CD4-positive, alpha-beta T cell treated with Interleukin-17A for 1 hour (primary cell): ENCODE data around the gene SULT1B1.

Source experiments
- DNase-seq: peaks from one replicate; pipeline ENCODE4 v3.0.0-alpha.2; 2020

The SULT1B1 gene

GRCh38 chr4:69748173-69748572 is 12.2 kb downstream of the SULT1B1 start:
- no peak for DNase-seq

GRCh38 chr4:69744157-69744478 is 16.3 kb downstream of the SULT1B1 start:
- DNase-seq, result no peak

GRCh38 chr4:69743476-69744156 is 16.8 kb downstream of the SULT1B1 start:
- no peak for DNase-seq

- DNase-seq, result no peak
Observed at GRCh38 chr4:69742596-69742995, 17.8 kb downstream of the SULT1B1 start.

GRCh38 chr4:69738872-69739271 is 21.5 kb downstream of the SULT1B1 start:
- no peak for DNase-seq

GRCh38 chr4:69735119-69735518 is 25.3 kb downstream of the SULT1B1 start:
- DNase-seq, result no peak

GRCh38 chr4:69731847-69732246 is 28.6 kb downstream of the SULT1B1 start:
- DNase-seq, result no peak

GRCh38 chr4:69731241-69731640 is 29.2 kb downstream of the SULT1B1 start:
- DNase-seq, result no peak

GRCh38 chr4:69730002-69730401 is 30.4 kb downstream of the SULT1B1 start:
- no peak for DNase-seq

GRCh38 chr4:69727926-69728325 is 32.5 kb downstream of the SULT1B1 start:
- DNase-seq, result no peak

- no peak for DNase-seq
Observed at GRCh38 chr4:69727426-69727825, 33.0 kb downstream of the SULT1B1 start.

- DNase-seq, result no peak
Observed at GRCh38 chr4:69726971-69727370, 33.4 kb downstream of the SULT1B1 start.

- DNase-seq, result no peak
Observed at GRCh38 chr4:69718396-69719271, 41.8 kb downstream of the SULT1B1 start.

GRCh38 chr4:69717778-69718177 is 42.6 kb downstream of the SULT1B1 start:
- no peak for DNase-seq

- DNase-seq, result no peak
Observed at GRCh38 chr4:69716654-69717053, 43.8 kb downstream of the SULT1B1 start.

GRCh38 chr4:69714086-69714485 is 46.3 kb downstream of the SULT1B1 start:
- DNase-seq, result no peak

GRCh38 chr4:69713593-69713992 is 46.8 kb downstream of the SULT1B1 start:
- DNase-seq, result no peak

GRCh38 chr4:69710580-69710979 is 49.8 kb downstream of the SULT1B1 start:
- DNase-seq, result no peak

GRCh38 chr4:69708211-69708610 is 52.2 kb downstream of the SULT1B1 start:
- no peak for DNase-seq

GRCh38 chr4:69707807-69708206 is 52.6 kb downstream of the SULT1B1 start:
- DNase-seq, result no peak

- DNase-seq, result no peak
Observed at GRCh38 chr4:69702201-69702600, 58.2 kb downstream of the SULT1B1 start.

- no peak for DNase-seq
Observed at GRCh38 chr4:69701696-69702095, 58.7 kb downstream of the SULT1B1 start.

GRCh38 chr4:69697536-69698242 is 62.7 kb downstream of the SULT1B1 start:
- no peak for DNase-seq

GRCh38 chr4:69689599-69689998 is 70.8 kb downstream of the SULT1B1 start:
- peak; percentile 55 for DNase-seq
